Gastroesophageal sphincter (tissue), 4 donors: ENCODE data around the gene PRKAB2. TPM values are rescaled to one million over a fixed set of nuclear protein-coding genes. Genes with fewer than 3 reads are reported as not detected.

Experiments
- ATAC-seq: fragments of 150-250 bp; one replicate; pipeline ENCODE4 v1.9.1; 2016; ENCODE audit warnings: mild to moderate bottlenecking, moderate library complexity
- H3K27ac ChIP-seq, 4 donors: fragments of 200-600 bp; sonication (generic) in 3 of 4; 1 replicate in 3 of 4; 2 replicates in 1 of 4; pipeline ENCODE4 v1.5.1; 2016 to 2019
- H3K27me3 ChIP-seq: fragments of 200-600 bp; sonication (generic); one replicate; pipeline ENCODE4 v1.5.1; 2019
- H3K36me3 ChIP-seq, 2 donors: fragments of 200-600 bp; sonication (generic); one replicate each; pipeline ENCODE4 v1.5.1; 2019; ENCODE audit warnings: control low read depth in 1 of 2
- H3K4me1 ChIP-seq, 3 donors: fragments of 200-600 bp; sonication (generic); 1 replicate in 2 of 3; 2 replicates in 1 of 3; pipeline ENCODE4 v1.5.1; 2016 to 2019; ENCODE audit warnings: control low read depth in 2 of 3
- H3K4me3 ChIP-seq, 2 donors: fragments of 200-600 bp; sonication (generic); one replicate each; pipeline ENCODE4 v1.5.1; 2019; ENCODE audit warnings: mild to moderate bottlenecking in 1 of 2, moderate library complexity in 1 of 2
- H3K9me3 ChIP-seq, 3 donors: fragments of 200-600 bp; sonication (generic); one replicate each; pipeline ENCODE4 v1.5.1; 2017 to 2019; ENCODE audit warnings: control low read depth in 2 of 3
- CTCF ChIP-seq, 4 experiments: fragments of 200-600 bp in 2 of 4; fragments of 450-650 bp in 2 of 4; sonication (generic) in 1 of 4; IDR thresholded peaks; one replicate each; pipeline ENCODE4 v1.5.1; 2017 to 2019; ENCODE audit warnings: antibody characterized with exemption in 4 of 4, mild to moderate bottlenecking in 2 of 4, moderate library complexity in 2 of 4
- EP300 ChIP-seq: sonication (generic); formaldehyde crosslinking; IDR thresholded peaks from one replicate; pipeline ENCODE4 v1.6.1; 2017; ENCODE audit warnings: antibody characterized with exemption, mild to moderate bottlenecking
- POLR2A ChIP-seq, 2 donors: fragments of 450-650 bp; IDR thresholded peaks; one replicate each; pipeline ENCODE4 v1.6.1; 2017; ENCODE audit warnings: antibody characterized with exemption in 2 of 2, mild to moderate bottlenecking in 2 of 2, moderate library complexity in 1 of 2
- POLR2AphosphoS5 ChIP-seq: sonication (generic); formaldehyde crosslinking; IDR thresholded peaks from one replicate; pipeline ENCODE4 v1.6.1; 2017; ENCODE audit warnings: antibody characterized with exemption
- WGBS, 2 donors: methylation state at CpG; one replicate each; pipeline ENCODE4 v1.1.5; 2018; ENCODE audit warnings: low coverage in 1 of 2; 5-methylcytosine and 5-hydroxymethylcytosine counted together
- total RNA-seq, 4 donors: library from RNA; depleted of rRNA; stranded (reverse); fragments of >200 nt; gene quantifications; one replicate each; pipeline ENCODE4 v1.1.0, GENCODE V29; 2016

The PRKAB2 gene, protein sequence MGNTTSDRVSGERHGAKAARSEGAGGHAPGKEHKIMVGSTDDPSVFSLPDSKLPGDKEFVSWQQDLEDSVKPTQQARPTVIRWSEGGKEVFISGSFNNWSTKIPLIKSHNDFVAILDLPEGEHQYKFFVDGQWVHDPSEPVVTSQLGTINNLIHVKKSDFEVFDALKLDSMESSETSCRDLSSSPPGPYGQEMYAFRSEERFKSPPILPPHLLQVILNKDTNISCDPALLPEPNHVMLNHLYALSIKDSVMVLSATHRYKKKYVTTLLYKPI
- 10 to 100 TPM; 24.9 to 51.4 (median 39.4) TPM for total RNA-seq

GRCh38 chr1:147172168-147173016 is at the start of gene PRKAB2:
PRKAB2 (minus strand) TSS chr1:147172470; CDS start chr1:147172144, 326 bp downstream.
- peak; percentile 98 for ATAC-seq
- 0% methylated on average over 2 to 11 of the region's 72 CpGs for WGBS, 2 donors
- H3K4me3 ChIP-seq: peak within 1 kb of the TSS; percentile 79 to 95
- H3K4me1 ChIP-seq: peaks cover 0 to 53% (median 3%) of the 10 kb centered on the region in 3 donors
- peaks cover 0 to 9% of the 10 kb centered on the region in 2 donors for H3K36me3 ChIP-seq
- no peaks in the 10 kb centered on the region for H3K9me3 ChIP-seq
- H3K27ac ChIP-seq: peak within 1 kb of the TSS; percentile 84 to 96 (median 94)
- no peaks in the 10 kb centered on the region for H3K27me3 ChIP-seq
- TF ChIP-seq CTCF (IDR thresholded peaks at IDR 0.05) (peak; percentile 92 to 96 (median 93)), EP300 (no peak), POLR2A (IDR thresholded peaks at IDR 0.05) (peak; percentile 37 to 62), POLR2AphosphoS5 (peak; percentile 87)

DNA sequence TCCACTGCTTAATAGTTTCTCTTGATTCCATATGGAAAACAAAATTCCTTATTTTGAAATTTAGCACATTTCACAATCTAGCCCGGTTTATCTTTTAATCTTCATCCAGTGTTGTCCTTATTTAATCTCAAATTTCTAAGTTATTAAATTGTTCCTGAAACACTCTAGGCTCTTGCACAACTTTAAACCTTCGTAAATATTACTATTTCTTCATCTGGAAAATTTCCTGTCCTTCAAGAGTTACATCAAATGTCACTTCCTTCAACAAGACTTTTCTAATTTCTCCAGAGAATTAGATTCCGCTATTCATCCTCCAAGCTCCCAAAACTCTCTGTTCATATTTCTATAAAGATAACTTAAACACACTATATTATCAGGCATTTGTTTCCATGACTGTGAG is 46.3 kb upstream of the PRKAB2 start:
- H3K4me1 ChIP-seq: no peaks in the 10 kb centered on the region
- TF ChIP-seq EP300: no peak
- no peak for TF ChIP-seq POLR2A (IDR thresholded peaks at IDR 0.05)
- TF ChIP-seq CTCF (IDR thresholded peaks at IDR 0.05): no peak
- no peak for TF ChIP-seq POLR2AphosphoS5
- H3K36me3 ChIP-seq: no peaks in the 10 kb centered on the region
- H3K4me3 ChIP-seq: no peak overlapping the region
- ATAC-seq: no peak
- H3K27ac ChIP-seq: no peak overlapping the region
- no peaks in the 10 kb centered on the region for H3K9me3 ChIP-seq
- H3K27me3 ChIP-seq: no peaks in the 10 kb centered on the region
- 80 to 93% methylated on average over 2 of the region's 3 CpGs for WGBS, 2 donors

DNA sequence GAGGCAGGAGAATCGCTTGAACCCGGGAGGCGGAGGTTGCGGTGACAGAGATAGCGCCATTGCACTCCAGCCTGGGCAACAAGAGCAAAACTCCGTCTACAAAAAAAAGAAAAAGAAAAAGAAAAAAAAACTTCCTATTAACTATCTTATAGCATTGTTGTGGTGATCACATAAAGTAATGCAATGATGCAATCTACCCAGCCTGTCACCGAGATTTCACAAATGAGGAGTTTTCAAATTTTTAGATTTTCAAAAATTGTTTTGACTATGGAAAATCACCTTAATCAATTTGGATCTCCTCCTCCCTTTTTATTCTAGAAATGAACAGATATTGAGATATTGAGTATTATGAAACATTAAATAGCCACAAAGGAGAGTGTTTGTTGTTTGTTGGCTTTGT is 44.9 kb upstream of the PRKAB2 start:
- H3K9me3 ChIP-seq: no peaks in the 10 kb centered on the region
- no peaks in the 10 kb centered on the region for H3K4me1 ChIP-seq
- ATAC-seq: no peak
- H3K4me3 ChIP-seq: no peak overlapping the region
- WGBS, 2 donors: 93 to 99% methylated on average over 3 to 7 of the region's 7 CpGs
- no peaks in the 10 kb centered on the region for H3K27me3 ChIP-seq
- peaks cover 0 to 3% of the 10 kb centered on the region in 2 donors for H3K36me3 ChIP-seq
- no peak for TF ChIP-seq POLR2A (IDR thresholded peaks at IDR 0.05)
- no peak for TF ChIP-seq CTCF (IDR thresholded peaks at IDR 0.05)
- no peak for TF ChIP-seq POLR2AphosphoS5
- TF ChIP-seq EP300: no peak
- H3K27ac ChIP-seq: no peak overlapping the region

GRCh38 chr1:147216124-147216523 is 43.9 kb upstream of the PRKAB2 start:
- Histone ChIP-seq H3K4me3 (no peak overlapping the region), H3K9me3 (no peaks in the 10 kb centered on the region), H3K27ac (no peak overlapping the region), H3K27me3 (no peaks in the 10 kb centered on the region), H3K36me3 (peaks cover 0 to 9% of the 10 kb centered on the region in 2 donors), H3K4me1 (no peaks in the 10 kb centered on the region)
- 90 to 95% methylated on average over 3 of the region's 3 CpGs for WGBS, 2 donors
- ATAC-seq: no peak
- TF ChIP-seq EP300 (no peak), CTCF (IDR thresholded peaks at IDR 0.05) (no peak), POLR2AphosphoS5 (no peak), POLR2A (IDR thresholded peaks at IDR 0.05) (no peak)
